ENCODE measurements around the gene HMOX1.
"Not testable (repeated sequence)": the region's sequence is repeated elsewhere in the genome, so short reads cannot be mapped to it uniquely, and the experiment has no call there.

Gene HMOX1

DNA sequence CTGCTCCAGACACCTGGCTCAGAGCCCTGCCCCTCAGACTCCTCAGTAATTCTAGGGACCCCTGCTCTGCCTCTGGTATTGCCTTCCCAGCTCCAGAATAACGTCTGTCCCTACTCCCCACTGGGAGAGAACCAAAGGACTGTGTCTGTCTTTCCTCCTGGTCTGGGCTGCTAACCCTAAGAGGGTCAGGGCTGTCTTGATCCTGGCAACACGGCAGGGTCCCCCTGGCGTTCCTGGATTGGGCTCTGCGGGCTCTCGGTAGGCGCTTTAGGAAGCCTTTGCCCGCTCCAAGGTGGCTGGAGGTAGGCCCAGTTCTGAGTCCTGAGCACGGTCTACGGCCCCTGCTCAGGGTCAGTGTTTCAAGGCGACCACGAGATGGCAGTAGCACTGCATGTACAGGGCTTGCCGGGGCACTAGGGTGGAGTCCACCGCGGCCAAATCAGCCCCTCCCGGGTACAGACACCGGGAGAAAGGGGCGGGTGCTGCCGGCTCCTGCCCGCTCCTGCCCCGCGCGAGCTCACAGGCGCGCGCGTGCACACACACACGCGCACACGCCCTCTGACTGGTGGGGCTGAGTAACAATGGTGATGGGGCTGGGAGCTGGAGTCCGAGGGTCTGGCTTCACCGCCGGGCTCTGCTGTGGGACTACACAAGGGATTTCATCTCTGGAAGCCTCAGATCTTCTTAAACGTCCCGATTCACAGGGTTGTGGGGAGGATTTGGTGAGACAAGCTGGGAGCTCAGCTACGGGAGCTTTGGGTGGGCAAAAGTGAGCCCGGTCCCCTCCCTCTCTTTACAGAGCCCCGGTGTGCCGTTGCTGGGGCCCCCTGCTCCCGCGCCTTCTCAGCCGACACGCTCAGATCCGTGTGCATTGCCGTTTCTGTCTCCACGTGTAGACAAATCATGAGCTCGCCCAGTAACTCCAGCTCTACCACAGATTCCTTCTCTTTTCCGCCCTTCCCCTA, 30.1 kb upstream of the HMOX1 start:
- peak; percentile 94 for DNase-seq (ENCODE audit: low read depth, low spot score)

- DNase-seq (ENCODE audit: low read depth, low spot score): peak; percentile 52
These were observed 28.4 kb upstream of the HMOX1 start for GRCh38 chr22:35352214-35353111.

- no peak for DNase-seq (ENCODE audit: low read depth, low spot score)
These were observed 27.6 kb upstream of the HMOX1 start for GRCh38 chr22:35353318-35353717.

DNA sequence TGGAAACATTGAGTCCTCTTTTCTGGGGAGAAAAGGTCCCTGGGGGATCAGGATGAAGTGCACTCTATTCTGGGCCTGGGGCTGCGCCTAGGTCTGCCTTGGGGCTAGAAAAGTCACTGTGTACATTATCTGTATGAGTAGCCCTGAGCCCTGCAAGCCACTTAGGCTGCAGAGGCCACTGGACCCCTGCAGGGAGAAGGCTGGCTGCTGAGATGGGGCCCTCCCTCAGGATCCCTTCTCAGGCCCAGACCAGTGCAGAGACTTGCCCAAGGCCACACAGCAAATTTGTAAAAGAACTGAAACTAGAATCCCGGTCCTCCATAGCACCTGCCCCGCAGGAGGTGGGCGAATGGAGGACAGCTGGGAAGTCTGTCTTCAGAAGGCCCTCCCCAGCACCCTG, 26.8 kb upstream of the HMOX1 start:
- DNase-seq (ENCODE audit: low read depth, low spot score): no peak

DNA sequence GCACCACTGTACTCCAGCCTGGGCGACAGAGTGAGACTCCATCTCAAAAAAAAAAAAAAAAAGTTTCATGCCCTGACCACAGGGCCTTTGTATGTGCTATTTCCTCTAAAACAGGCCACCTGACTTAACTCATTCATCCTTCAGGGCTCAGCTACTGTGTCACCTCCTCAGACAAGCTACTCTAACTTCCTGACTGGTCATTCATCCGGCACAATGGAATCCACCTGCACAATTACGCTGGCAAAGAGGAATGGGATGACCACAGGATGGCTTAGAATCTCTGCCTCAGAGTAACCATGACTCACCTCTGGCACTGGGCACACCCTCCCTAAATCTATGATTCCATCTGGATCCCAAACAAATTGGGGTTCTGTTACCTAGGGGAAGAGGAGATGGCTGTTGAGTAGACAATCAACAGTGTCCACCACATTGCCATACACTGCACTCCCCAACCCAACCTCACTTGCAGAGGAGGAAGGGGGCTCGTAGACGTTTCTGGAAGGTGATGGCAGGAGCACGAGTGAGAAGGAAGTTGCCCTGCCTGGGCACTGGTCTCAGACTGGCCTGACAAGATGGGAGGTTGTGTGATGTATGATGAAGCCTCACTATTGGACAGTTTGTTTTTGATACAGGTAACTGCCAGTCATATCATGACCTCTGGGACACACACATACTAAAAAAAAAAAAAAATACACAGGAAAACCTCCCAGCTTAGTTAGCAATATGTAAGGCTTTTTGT, 22.8 kb upstream of the HMOX1 start:
- DNase-seq (ENCODE audit: low read depth, low spot score): no peak

GRCh38 chr22:35359380-35360065, 21.4 kb upstream of the HMOX1 start:
- DNase-seq (ENCODE audit: low read depth, low spot score): no peak

- DNase-seq (ENCODE audit: low read depth, low spot score): no peak
These were observed 19.8 kb upstream of the HMOX1 start for GRCh38 chr22:35361001-35361558.

GRCh38 chr22:35363566-35364086, 17.3 kb upstream of the HMOX1 start:
- DNase-seq (ENCODE audit: low read depth, low spot score): no peak

DNA sequence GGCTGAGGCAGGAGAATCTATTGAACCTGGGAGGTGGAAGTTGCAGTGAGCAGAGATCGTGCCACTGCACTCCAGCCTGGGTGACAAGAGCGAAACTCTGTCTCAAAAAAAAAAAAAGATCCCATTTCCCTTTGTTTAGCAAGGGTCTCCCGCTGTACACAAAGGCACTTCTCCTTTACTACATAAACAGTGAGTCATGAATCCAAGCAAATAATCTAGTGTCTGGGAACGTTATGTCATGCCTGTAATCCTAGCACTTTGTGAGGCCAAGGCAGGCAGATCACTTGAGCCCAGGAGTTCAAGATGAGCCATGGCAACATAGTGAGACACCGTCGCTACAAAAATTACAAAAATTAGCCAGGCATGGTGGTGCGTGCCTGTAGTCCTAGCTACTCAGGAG, 16.7 kb upstream of the HMOX1 start:
- not testable (repeated sequence) for DNase-seq (ENCODE audit: low read depth, low spot score)

- no peak for DNase-seq (ENCODE audit: low read depth, low spot score)
These were observed 13.5 kb upstream of the HMOX1 start for GRCh38 chr22:35367331-35367886.

GRCh38 chr22:35368386-35368785, 12.5 kb upstream of the HMOX1 start:
- DNase-seq (ENCODE audit: low read depth, low spot score): no peak

GRCh38 chr22:35369996-35370395, 10.9 kb upstream of the HMOX1 start:
- DNase-seq (ENCODE audit: low read depth, low spot score): no peak

- DNase-seq (ENCODE audit: low read depth, low spot score): no peak
These were observed 7.1 kb upstream of the HMOX1 start for GRCh38 chr22:35373781-35374180.

- DNase-seq (ENCODE audit: low read depth, low spot score): no peak
These were observed 5.9 kb upstream of the HMOX1 start for GRCh38 chr22:35375031-35375430.

- DNase-seq (ENCODE audit: low read depth, low spot score): no peak
These were observed 5.4 kb upstream of the HMOX1 start for GRCh38 chr22:35375526-35375925.

DNA sequence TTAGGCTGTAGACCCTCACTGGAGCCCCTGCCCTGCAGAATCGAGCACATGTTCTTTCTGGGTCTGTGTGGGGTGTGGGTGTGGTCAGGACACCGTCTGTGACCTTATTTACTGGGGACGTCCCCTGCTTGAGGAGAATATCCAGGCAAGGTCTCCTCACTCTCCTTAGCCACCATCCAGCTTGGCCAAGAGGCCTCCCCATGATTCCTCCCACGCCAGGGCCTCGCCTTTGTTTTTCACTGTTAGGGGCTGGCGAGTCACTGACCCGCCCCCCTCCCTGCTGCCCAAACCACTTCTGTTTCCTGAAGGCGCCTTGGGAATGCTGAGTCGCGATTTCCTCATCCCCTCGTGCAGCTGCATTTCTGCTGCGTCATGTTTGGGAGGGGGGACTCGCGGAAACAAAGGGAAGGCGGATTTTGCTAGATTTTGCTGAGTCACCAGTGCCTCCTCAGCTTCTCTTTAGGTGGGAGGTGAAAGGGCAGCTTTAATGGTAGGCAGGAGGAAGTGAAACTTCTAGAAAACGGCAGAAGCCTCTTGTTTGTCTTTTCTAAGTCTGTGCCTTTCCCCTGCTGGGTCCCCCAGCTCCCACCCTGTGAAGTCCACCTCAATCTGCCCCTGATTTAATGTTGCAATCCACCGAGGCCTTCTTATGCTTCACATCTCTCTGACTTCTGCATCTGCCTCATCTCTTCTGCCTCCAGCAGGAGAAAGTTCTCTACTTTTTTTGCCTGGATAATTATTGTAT, 4.0 kb upstream of the HMOX1 start:
- peak; percentile 99 for DNase-seq (ENCODE audit: low read depth, low spot score)

- no peak for DNase-seq (ENCODE audit: low read depth, low spot score)
These were observed 3.2 kb upstream of the HMOX1 start for GRCh38 chr22:35377735-35378134.

GRCh38 chr22:35378621-35379020, 2.3 kb upstream of the HMOX1 start:
- DNase-seq (ENCODE audit: low read depth, low spot score): no peak

DNA sequence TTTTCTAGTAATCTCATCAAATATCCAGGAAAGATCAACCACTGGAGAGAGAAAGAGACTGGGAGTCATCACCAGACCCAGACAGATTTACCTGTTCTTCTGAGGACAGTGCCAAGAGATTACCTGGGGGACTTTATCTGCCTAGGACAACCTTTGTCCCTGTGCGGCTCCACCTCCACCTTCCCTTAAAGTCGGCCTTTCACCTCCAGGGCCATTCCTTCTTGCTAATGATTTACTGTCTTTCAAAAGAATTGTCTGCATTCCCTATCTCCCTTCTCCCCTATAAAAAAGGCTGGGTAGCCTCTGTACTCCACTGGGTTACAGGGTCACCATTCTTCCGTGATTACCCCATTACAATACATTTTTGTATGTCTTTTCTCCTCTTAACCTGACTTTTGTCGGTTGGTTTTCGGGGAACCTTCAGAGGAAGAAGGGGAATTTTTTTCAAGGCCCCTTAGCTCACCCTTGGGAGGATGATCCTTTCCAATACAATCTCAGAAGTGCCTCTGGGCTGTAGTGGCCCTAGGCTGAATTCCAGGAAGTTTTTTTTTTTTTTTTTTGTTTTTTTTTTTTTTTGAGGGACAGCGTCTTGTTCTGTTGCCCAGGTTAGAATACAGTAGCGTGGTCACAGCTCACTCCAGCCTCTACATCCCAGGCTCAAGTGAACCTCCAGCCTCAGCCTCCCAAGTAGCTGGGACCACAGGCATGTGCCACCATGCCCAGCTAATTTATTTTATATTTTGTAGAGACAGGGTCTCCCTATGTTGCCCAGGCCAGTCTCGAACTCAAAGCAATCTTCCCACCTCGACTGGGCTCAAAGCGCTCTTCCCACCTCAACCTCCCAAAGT, 1.5 kb upstream of the HMOX1 start:
- DNase-seq (ENCODE audit: low read depth, low spot score): peak; percentile 89

Measured in ELF-1 (cell line).